ENCODE measurements around the gene ANKS3. TPM values are rescaled to one million over a fixed set of nuclear protein-coding genes. Genes with fewer than 3 reads are reported as not detected.

The ANKS3 gene
- polyA plus RNA-seq, 1 of the 3 experiments (the other 2 are of a cell fraction): 42.2 TPM

DNA sequence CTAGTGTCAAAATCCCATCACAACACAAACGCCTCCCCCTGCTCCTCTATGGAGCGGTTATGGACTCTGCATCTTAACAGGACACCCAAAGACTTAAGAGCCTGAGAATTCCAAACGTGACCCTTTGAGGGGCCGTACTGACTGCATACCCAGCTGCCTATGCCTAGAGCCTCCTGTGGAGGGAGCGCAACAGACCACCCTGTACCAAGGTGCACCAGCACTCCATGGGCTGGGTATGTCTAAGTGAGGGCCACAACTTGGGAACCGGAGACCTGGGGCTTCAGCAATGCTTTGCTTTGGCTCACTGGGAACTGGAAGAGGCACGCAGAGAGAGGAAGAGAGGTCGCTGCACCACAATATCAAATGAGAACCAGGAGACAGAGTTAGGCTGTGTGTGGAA, 5.4 kb downstream of the ANKS3 start (continued):
- TF ChIP-seq, protein P1, sequence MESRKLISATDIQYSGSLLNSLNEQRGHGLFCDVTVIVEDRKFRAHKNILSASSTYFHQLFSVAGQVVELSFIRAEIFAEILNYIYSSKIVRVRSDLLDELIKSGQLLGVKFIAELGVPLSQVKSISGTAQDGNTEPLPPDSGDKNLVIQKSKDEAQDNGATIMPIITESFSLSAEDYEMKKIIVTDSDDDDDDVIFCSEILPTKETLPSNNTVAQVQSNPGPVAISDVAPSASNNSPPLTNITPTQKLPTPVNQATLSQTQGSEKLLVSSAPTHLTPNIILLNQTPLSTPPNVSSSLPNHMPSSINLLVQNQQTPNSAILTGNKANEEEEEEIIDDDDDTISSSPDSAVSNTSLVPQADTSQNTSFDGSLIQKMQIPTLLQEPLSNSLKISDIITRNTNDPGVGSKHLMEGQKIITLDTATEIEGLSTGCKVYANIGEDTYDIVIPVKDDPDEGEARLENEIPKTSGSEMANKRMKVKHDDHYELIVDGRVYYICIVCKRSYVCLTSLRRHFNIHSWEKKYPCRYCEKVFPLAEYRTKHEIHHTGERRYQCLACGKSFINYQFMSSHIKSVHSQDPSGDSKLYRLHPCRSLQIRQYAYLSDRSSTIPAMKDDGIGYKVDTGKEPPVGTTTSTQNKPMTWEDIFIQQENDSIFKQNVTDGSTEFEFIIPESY (IDR thresholded peaks at IDR 0.05; ENCODE audit: borderline replicate concordance, low read depth): no peak
- TF ChIP-seq RFX5 (IDR thresholded peaks at IDR 0.05; ENCODE audit: low read length): no peak
- TF ChIP-seq, protein P2, sequence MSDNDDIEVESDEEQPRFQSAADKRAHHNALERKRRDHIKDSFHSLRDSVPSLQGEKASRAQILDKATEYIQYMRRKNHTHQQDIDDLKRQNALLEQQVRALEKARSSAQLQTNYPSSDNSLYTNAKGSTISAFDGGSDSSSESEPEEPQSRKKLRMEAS (IDR thresholded peaks at IDR 0.05; ENCODE audit: low read depth): no peak
- no peak for TF ChIP-seq ELF1 (IDR thresholded peaks at IDR 0.05)

DNA sequence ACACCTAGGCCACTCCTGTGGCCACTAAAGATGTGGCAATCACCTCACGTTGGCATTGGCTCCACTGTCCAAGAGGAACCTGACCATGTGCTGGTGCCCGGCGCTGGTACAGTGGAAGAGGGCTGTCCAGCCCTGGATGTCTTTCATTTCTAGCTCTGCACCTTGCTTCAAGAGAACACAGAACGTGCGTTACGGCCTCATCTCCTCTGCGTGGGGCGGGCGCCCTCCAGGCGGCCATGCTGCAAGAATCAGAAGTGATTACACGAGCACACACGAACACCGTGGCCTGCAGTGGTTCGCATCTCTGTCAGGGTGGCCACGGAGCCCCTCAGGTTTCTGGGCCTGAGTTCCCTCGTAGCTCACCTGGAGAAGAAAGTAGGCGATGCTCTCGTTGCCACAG, 7.5 kb downstream of the ANKS3 start:
- H3K79me2 ChIP-seq (ENCODE audit: insufficient read depth): peaks cover 42% of the 10 kb centered on the region
- H3K9me2 ChIP-seq: no peaks in the 10 kb centered on the region
- no peaks in the 10 kb centered on the region for H4K20me1 ChIP-seq (ENCODE audit: insufficient read depth)
- CTCF ChIA-PET: no interaction called here
- H3K27ac ChIP-seq (ENCODE audit: low read depth in 2 of 2, low read length in 1 of 2): no peak overlapping the region
- H3K9me3 ChIP-seq: no peaks in the 10 kb centered on the region
- no peak overlapping the region for H3K4me3 ChIP-seq (ENCODE audit: low read depth in 2 of 2, low read length in 1 of 2)
- TF ChIP-seq, protein P3, sequence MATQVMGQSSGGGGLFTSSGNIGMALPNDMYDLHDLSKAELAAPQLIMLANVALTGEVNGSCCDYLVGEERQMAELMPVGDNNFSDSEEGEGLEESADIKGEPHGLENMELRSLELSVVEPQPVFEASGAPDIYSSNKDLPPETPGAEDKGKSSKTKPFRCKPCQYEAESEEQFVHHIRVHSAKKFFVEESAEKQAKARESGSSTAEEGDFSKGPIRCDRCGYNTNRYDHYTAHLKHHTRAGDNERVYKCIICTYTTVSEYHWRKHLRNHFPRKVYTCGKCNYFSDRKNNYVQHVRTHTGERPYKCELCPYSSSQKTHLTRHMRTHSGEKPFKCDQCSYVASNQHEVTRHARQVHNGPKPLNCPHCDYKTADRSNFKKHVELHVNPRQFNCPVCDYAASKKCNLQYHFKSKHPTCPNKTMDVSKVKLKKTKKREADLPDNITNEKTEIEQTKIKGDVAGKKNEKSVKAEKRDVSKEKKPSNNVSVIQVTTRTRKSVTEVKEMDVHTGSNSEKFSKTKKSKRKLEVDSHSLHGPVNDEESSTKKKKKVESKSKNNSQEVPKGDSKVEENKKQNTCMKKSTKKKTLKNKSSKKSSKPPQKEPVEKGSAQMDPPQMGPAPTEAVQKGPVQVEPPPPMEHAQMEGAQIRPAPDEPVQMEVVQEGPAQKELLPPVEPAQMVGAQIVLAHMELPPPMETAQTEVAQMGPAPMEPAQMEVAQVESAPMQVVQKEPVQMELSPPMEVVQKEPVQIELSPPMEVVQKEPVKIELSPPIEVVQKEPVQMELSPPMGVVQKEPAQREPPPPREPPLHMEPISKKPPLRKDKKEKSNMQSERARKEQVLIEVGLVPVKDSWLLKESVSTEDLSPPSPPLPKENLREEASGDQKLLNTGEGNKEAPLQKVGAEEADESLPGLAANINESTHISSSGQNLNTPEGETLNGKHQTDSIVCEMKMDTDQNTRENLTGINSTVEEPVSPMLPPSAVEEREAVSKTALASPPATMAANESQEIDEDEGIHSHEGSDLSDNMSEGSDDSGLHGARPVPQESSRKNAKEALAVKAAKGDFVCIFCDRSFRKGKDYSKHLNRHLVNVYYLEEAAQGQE (IDR thresholded peaks at IDR 0.05; ENCODE audit: low read depth, low read length): no peak
- TF ChIP-seq, protein P4, sequence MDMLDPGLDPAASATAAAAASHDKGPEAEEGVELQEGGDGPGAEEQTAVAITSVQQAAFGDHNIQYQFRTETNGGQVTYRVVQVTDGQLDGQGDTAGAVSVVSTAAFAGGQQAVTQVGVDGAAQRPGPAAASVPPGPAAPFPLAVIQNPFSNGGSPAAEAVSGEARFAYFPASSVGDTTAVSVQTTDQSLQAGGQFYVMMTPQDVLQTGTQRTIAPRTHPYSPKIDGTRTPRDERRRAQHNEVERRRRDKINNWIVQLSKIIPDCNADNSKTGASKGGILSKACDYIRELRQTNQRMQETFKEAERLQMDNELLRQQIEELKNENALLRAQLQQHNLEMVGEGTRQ (IDR thresholded peaks at IDR 0.05; ENCODE audit: borderline replicate concordance, low read depth, low read length): no peak
- TF ChIP-seq GABPA (IDR thresholded peaks at IDR 0.05; ENCODE audit: low read depth) (no peak), FOXJ3 (CRISPR knock-in tag; IDR thresholded peaks at IDR 0.05) (no peak), FOXM1 (IDR thresholded peaks at IDR 0.05; ENCODE audit: low read depth) (no peak), SMC3 (IDR thresholded peaks at IDR 0.05; ENCODE audit: low read depth, low read length) (no peak), SIN3A (IDR thresholded peaks at IDR 0.05; ENCODE audit: borderline replicate concordance, low read depth, low read length) (no peak)
- no peak overlapping the region for H3K9ac ChIP-seq
- H2AFZ ChIP-seq (ENCODE audit: low read depth): no peak overlapping the region
- no peaks in the 10 kb centered on the region for H3K27me3 ChIP-seq (ENCODE audit: insufficient read depth)
- H3K36me3 ChIP-seq (replicated peaks in 1 of 2; ENCODE audit: control insufficient read depth in 1 of 2, insufficient read depth in 2 of 2, low read length in 1 of 2): peaks cover 23 to 63% of the 10 kb centered on the region in 2 experiments
- WGBS (ENCODE audit: low lambda C conversion rate): 95% methylated on average over 15 of the region's 18 CpGs
- no peaks in the 10 kb centered on the region for H3K4me1 ChIP-seq (ENCODE audit: control insufficient read depth in 1 of 2, insufficient read depth in 2 of 2, low read depth in 1 of 2, low read length in 1 of 2)
- no peaks in the 10 kb centered on the region for H3F3A ChIP-seq (replicated peaks; ENCODE audit: insufficient read depth)
- POLR2A ChIA-PET: no interaction called here
- no peak for DNase-seq
- no peak overlapping the region for H3K4me2 ChIP-seq
